GM10847 (cell line): ENCODE results near the gene RALA.

ENCODE experiments used
- POLR2A ChIP-seq: IDR thresholded peaks from 2 replicates; pipeline ENCODE4 v1.6.1; 2011; ENCODE audit not compliant: insufficient read length; ENCODE audit errors: extremely low read depth

RALA gene

GRCh38 chr7:39661960-39662359, 38.6 kb downstream of the RALA start:
- no peak for TF ChIP-seq POLR2A

GRCh38 chr7:39663263-39663662, 39.9 kb downstream of the RALA start:
- TF ChIP-seq POLR2A = no peak

- no peak for TF ChIP-seq POLR2A
Observed at GRCh38 chr7:39664057-39664456, 40.7 kb downstream of the RALA start.

GRCh38 chr7:39664585-39664984, 41.2 kb downstream of the RALA start:
- TF ChIP-seq POLR2A = no peak

- no peak for TF ChIP-seq POLR2A
Observed at GRCh38 chr7:39666562-39666961, 43.2 kb downstream of the RALA start.

- no peak for TF ChIP-seq POLR2A
Observed at GRCh38 chr7:39667341-39667923, 44.1 kb downstream of the RALA start.

GRCh38 chr7:39670052-39670451, 46.7 kb downstream of the RALA start:
- TF ChIP-seq POLR2A = no peak

- TF ChIP-seq POLR2A = no peak
Observed at GRCh38 chr7:39670934-39671333, 47.6 kb downstream of the RALA start.

- TF ChIP-seq POLR2A = no peak
Observed at GRCh38 chr7:39672176-39672575, 48.8 kb downstream of the RALA start.

- no peak for TF ChIP-seq POLR2A
Observed at GRCh38 chr7:39673868-39674267, 50.5 kb downstream of the RALA start.

GRCh38 chr7:39674406-39674805, 51.0 kb downstream of the RALA start:
- no peak for TF ChIP-seq POLR2A

- TF ChIP-seq POLR2A = no peak
Observed at GRCh38 chr7:39676346-39676745, 53.0 kb downstream of the RALA start.

GRCh38 chr7:39678930-39679709, 55.7 kb downstream of the RALA start:
- TF ChIP-seq POLR2A = no peak

- TF ChIP-seq POLR2A = no peak
Observed at GRCh38 chr7:39681887-39682441, 58.6 kb downstream of the RALA start.

GRCh38 chr7:39683216-39683845, 60.0 kb downstream of the RALA start:
- no peak for TF ChIP-seq POLR2A
